Stimulated activated CD8-positive, alpha-beta memory T cell treated with anti-CD3 and anti-CD28 coated beads, Interleukin-4, amount 100 ng/mL, for 4 hours (primary cell): ENCODE data around the gene NME8.
"Not testable (repeated sequence)": the region's sequence is repeated elsewhere in the genome, so short reads cannot be mapped to it uniquely, and the experiment has no call there.

Experiments used
- DNase-seq, 2 donors: peaks; one replicate each; pipeline ENCODE4 v3.0.0-alpha.2; 2020; ENCODE audit warnings: low read depth in 2 of 2, low spot score in 1 of 2

NME8 gene, protein sequence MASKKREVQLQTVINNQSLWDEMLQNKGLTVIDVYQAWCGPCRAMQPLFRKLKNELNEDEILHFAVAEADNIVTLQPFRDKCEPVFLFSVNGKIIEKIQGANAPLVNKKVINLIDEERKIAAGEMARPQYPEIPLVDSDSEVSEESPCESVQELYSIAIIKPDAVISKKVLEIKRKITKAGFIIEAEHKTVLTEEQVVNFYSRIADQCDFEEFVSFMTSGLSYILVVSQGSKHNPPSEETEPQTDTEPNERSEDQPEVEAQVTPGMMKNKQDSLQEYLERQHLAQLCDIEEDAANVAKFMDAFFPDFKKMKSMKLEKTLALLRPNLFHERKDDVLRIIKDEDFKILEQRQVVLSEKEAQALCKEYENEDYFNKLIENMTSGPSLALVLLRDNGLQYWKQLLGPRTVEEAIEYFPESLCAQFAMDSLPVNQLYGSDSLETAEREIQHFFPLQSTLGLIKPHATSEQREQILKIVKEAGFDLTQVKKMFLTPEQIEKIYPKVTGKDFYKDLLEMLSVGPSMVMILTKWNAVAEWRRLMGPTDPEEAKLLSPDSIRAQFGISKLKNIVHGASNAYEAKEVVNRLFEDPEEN

DNA sequence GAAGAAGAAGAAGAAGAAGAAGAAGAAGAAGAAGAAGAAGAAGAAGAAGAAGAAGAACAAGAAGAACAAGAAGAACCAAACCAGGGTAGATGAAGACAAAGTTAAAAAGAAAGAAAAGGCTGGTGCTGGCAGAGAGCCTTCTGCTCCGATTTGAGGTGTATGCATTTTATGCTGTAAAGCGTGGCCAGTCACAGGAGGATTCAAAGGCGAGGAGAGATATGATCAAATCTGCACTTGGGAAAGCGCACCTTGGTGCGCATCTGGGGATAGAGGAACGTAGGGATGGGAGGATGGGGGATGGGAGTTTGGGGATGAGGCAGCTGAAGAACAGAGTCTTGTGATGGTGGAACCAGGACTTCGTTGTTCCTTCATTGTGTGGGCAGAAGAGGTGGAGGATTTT, at the start of gene NME8:
Gene NME8 (plus strand): TSS at position 301 of the 400 bp plus-strand sequence. CDS start 1,670 bp downstream, outside the sequence.
- DNase-seq, result no peak

DNA sequence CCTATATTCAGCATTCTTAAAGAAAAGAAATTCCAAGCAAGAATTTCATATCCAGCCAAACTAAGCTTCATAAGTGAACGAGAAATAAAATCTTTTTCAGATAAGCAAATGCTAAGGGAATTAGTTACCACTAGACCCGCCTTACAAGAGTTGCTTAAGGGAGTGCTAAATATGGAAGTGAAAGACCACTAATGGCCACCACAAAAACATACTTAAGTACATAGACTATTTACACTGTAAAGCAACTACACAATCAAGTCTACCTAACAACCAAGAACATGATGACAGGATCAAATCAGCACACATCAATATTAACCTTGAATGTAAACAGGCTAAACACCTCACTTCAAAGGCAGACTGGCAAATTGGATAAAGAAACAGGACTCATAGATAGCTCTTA, 42.2 kb upstream of the NME8 start:
- DNase-seq, result no peak

DNA sequence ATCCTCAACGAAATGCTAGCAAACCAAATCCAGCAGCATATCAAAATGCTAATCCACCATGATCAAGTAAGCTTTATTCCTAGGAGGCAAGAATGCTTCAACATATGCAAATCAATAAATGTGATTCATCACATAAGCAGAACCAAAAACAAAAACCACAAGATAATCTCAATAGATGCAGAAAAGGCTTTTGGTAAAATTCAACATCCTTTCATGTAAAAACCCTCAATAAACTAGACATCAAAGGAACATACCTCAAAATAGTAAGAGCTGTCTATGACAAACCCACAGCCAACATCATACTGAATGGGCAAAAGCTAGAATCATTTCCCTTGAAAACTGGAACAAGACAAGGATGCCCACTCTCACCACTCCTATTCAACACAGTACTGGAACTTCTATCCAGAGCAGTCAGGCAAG, 36.2 kb upstream of the NME8 start:
- DNase-seq, result not testable (repeated sequence)

DNA sequence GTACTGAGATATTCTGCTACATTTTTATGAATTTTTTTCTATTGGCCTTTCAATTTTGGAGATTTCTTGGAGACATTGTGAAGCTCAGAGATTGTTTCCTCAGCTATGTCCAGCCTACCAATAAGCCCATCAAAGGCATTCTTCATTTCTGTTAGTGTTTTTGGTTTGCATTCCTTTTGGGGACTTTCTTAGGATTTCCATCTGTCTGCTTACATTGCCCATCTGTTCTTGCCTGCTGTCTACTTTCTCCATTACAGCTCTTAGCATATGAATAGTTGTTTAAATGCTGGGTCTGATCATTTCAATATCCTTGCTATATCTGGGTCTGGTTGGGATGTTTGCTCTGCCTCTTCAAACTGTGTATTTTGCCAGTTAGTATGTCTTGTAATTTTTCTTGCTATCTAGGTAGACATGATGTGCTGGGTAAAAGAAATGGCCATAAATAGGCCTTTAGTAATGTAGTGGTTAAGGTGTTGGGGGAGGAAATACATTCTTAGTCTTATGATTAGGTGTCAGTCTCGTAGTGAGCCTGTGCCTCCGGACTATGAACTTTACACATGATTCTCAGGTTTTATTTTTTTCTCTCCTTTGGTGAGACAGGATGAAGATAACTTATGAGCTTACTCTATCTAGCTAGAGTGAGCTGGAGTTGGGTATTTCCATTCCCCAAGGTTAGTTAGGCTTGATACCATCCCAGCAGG, 32.6 kb upstream of the NME8 start:
- no peak for DNase-seq

DNA sequence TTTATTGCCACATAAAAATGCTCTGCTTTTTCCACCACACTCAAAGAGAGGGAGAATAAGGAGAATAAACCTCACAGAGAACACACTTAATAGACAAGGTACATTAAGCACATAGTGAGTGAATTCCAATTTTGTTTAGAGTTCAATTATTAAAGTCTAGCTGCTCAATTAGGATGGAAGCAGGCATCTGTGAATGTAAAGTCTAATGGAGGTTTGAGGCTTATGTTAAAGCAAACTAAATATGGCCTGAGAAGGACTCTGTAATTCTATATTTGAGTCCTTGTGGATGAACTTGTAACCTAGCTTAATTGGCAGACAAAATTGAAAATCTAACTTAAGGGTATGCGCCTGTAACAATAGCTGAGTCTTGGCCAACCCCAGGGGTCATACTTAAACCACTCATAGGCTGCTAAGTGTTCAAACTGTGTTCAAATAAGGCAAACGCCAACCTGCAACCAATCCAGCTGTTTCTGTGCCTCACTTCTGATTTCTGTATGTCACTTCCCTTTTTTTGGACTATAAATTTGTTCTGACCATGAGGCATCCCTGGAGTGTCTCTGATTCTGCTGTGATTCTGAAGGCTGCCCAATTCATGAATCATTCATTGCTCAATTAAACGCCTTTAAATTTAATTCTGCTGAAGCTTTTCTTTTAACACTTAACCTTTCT, 31.3 kb upstream of the NME8 start:
- DNase-seq, result no peak

DNA sequence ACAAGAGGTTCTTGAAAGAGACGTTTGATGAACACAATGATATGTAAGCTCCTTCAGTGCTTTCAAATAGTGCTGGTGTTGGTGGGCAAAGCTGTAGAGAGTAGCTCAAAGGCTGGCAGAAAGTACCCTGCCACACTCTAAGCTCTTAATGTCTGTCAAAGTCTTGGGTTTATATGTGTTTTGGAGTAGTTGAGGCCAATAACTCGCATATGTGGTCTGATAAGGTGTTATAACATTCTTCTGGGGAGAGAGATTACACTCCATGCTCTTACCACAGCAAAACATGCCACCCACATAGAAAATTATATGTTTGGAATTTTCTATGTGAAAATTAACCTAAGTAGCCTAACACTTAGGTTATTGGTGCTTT, 30.8 kb upstream of the NME8 start:
- DNase-seq, result no peak

DNA sequence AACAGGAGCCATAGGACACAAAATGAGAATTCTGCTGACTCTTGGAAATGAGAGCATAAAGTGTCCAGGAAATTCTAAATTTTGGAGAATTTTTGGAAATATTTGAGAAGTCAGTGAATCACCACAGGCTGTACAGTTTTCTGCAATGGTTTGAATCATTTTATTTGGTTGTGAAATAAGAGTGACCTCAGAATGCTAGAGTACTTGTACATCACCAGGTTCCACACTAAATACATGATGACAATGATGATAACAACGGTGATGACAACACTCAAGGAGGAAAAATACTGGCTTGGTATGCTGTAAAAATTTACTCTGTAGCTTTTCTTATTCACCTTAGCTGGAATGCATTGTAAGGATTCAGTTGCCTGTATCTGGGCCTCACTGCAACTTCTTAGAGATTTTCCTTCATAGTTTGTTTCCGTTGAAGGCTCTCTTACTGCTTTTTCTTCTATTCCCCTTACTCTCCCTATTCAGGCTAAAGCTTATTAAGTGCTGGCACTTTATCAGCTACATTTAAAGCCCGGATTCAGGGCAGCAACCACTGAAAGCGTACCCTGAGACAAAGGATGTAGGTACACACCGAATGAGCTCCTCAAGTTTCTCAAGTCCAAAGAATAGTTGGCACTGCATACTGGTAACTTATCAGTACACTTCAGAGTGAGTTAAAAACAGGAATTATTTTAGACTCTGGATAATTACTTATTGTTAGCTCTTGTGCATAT, 30.2 kb upstream of the NME8 start:
- no peak for DNase-seq

DNA sequence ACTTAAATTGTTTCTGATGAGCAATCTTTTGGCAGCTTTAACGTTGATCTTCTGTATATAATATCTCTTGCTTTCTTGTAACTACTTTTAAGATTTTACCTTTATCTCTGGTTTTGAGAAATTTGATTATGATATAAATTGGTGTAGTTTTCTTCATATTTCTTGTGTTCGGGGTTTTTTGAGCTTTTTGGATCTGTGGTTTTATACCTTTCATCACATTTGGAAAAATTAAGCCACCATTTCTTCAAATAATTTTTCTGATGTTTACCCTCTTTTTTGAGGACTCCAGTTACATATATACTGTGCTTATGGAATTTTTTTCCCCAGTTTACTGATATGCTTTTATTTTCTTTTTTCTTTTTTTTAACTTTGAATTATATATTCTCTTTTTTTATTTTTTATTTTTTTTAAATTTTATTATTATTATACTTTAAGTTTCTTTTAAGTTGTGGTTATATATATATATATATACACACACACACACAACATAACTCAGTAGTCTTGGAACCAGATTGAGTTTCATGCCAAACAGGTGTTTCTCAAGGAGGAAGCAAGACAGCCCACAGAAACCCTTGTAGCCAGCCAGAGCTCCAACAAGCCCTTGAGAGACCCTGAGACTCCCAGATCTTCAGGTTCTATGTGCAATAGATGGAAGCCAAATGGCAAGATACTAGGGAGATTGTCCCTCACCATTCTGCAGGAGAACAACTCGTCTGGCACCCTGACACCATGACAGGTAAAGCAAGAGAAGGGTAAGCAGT, 27.5 kb upstream of the NME8 start:
- no peak for DNase-seq

DNA sequence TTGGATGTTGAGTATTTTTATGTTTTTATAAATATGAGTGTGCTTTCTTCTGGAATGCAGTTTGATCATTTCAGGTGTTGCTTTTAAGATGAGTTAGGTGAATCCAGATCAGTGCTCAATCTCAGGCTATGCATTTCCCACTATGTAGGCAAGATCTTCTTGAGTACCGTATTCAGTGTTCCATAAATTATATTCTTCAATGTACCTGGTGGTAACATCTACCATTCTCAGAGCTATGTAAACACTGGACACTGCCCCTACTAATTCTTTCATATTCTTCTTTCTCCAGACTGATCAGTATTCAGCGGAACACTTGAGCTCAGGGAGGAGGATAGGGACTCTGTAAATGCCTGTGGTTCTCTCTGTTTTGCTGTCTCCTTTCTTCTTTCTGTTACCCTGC, 25.5 kb upstream of the NME8 start:
- no peak for DNase-seq

DNA sequence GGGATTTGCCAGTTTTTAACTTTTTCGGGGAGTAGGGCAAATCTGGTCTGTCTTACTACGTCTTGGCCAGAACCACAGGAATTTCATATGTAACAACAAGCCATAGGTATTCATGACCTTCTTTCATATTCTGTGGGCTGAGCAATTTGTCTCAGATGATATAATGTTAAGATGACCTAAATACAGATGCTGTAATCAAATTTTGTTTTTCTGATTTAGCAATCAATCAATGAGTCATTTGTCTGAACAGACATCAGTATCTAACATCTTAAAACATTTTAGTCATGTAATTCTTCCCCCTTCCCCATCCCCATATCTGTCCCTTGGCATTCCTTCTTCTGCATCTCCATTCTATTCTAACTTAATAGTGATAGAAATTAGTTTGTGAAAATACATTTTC, 24.8 kb upstream of the NME8 start:
- DNase-seq, result no peak

DNA sequence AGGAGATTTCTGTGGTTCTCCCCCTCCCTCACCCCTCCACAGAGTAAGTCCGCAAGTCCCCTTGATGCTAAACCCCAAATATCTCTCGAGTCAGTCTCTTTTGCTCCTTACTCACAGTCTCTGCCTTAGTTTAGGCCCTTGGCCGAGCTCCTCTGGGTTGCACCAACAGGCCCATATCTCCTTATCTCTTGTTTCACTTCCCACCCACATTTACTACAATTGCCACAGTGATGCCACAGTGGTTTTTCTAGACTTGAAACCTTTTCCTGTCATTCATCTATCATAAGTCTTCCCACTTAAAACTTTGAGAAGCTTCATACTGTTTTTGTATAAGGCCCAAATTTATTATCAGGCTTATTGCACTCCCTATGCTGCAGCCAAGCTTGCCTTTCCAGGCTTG, 23.4 kb upstream of the NME8 start:
- DNase-seq, result no peak

DNA sequence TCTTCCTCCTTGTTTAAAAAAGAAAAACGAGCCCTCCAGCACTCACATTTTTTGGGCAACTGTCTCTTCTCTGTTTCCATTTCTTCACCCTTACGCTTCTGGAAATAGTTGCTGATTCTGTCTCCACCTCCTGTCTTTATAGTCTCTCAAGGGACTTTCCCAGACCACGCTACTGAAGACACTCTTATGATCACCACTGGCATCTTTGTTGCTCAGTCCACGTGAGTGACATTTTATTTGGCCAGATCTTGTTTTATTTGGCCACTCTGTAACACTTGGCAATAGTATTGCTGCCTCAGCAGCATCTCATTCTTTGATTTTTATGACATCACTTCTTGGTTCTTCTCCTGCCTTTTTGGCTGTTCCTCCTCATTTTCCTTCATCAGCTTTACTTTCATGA, 21.6 kb upstream of the NME8 start:
- DNase-seq, result no peak

DNA sequence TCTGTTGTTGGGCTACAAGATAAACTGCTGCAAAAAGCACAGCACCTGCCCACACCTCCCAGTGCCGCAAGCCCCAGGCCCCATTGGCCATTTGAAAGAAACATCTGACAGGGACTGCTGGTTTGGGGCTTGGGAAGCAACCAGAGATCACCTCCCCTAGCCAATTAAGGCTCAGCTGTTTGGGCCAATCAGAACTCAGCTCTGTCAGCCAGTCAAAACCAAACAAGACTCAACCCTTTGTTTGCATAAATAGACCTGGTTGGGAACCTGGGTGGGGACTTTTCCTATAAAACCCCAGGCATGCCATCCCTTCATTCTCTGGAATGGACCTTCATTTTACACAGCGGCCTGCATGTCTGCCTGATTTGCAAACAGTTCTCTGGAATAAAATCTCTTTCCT, 17.2 kb upstream of the NME8 start:
- no peak for DNase-seq

DNA sequence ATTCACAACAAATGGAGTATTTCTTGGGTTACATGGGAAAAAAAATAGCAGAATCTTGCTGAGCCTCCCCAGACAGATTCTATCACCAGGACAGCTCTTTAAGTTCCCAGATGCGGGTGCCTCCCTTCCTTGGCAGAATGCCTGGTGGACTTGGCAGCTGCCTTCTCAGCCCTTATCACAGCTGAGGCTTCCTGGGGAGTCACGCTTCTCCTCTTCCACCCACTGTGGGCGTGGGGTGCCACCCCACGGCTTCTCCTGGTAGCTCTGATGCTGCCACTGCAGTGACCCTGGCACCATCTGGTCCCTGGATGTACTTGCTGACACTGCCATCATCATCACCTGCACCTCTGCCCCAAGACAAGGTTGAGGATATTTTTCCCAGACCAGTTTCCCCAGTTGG, 16.2 kb upstream of the NME8 start:
- DNase-seq, result no peak

DNA sequence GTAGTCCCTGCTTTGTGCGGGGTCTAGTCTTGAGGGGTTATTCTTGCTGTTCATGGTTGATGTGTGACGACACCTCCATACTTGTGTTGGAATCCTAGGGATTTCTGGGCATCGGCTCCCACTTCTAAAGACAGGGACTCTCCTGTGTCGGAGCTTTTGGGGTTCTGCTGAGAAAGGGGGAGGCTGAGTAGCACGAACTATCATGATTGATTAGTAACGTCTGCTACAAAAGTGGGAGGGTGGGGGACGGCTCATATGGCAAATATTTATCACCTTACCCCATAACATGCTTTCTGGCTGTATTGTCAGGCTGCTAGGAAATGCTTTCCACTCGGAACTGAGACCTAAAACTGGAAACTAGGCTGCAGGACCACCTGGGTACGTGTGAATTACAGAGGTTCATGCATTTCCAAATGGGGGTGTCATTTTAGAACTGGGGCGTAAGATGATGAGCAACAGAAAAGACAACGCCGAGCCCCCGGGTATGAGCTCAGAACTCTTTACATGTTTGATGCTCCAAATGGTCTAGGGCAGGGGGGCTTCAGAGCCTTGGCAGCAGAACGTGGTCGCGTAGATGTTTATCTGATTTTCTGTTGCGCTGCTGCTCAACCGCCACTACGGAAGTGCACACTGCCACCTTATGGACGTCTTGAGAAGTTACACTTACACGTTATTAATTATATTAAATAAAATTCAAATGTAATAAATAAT, 15.1 kb upstream of the NME8 start:
- DNase-seq, result no peak

DNA sequence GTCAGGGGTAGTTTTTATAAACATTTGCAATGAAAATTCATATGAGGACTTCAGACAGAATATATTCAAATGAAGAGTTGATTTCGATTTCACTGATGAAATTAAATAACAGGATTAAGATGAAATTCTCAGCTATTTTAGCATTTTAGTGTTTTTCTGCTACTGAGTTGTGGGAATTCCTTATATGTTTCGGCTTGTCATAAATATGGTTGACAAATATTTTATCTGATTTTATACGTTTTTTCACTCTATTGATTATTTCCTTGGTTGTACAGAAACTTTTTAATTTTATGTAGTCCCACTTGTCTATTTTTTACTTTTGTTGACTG, 14.6 kb upstream of the NME8 start:
- DNase-seq, result no peak

DNA sequence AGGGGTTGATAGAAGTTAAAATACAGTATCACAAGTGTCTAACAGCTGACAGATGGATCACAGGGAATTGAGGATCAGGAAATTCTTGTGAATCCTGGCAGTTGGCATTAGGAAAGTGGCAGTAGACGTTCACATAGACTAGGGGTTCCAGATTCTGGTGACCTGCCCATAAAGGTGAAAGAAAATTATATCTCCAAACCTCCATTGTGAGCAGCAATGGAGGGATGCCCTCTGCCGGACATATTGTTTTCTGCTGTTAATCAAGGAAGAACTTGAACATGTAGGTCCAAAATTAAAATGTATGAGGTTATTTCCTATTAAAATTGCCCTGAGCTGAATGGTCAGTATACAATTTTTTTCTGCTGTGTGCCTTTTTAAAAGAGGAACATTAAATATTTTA, 5.1 kb downstream of the NME8 start:
- DNase-seq, result no peak

DNA sequence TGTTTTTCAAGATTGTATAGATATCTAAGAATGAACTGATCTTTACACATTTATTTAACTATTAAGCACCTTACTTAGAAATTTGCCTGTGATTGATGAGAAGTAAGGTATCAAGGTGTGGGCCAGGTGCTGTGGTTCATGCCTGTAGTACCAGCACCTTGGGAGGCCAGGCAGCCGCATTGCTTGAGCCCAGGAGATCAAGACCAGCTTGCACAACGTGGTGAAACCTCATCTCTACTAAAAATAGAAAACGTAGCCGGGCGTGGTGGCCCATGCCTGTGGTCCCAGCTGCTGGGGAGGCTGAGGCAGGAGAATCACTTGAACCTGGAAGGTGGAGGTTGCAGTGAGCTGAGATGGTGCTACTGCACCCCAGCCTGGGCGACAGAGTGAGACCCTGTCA, 33.7 kb downstream of the NME8 start:
- no peak for DNase-seq

DNA sequence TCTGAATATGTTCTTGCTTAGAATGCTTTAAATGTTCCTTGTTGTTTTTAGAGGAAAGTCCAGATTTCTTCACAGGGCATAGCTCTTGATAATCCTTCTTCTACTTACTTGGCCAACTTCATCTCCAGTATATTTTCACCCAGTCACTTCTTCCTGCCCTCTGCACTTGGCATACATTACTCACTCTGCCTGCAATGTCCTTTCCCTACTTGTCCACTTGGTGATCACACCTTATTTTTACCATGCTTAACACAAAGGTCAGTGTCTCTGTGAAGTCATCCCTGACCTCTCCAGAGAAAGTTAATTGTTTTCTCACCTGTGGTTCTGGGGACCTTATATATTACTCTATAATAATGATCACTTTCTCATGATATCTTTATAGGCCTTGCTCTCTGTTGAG, 45.0 kb downstream of the NME8 start:
- DNase-seq, result no peak

DNA sequence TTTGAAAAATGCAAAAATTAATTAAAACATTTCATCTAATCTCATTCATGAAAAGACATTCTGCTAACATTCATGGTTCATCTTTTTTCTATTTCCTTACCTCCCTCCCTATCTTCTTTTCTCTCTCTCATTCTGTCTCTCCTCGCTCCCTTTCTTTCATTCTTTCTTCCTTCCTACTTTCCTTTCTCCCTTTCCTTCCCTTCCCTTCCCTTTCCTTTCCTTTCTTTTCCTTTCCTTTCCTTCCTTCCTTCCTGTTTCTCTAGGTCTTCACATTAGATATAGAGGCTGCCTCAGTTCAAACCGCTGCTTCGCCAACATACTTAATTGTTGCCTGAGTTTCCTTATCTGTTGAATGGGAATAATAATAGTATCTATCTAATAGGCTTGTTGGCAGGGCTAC, 46.3 kb downstream of the NME8 start:
- no peak for DNase-seq
